GM12892 (cell line): Measurements from ENCODE around the gene SFXN5.

Experiments used
- POLR2AphosphoS5 ChIP-seq: IDR thresholded peaks from 2 replicates; pipeline ENCODE4 v1.6.1; 2011; ENCODE audit warnings: low read depth, low read length, control low read depth
- TAF1 ChIP-seq: IDR thresholded peaks from 2 replicates; pipeline ENCODE4 v1.6.1; 2011; ENCODE audit warnings: low read depth, mild to moderate bottlenecking, control low read depth, low read length, borderline replicate concordance

- TF ChIP-seq TAF1: no peak
- no peak for TF ChIP-seq POLR2AphosphoS5
Observed at GRCh38 chr2:73068147-73068546, 3.4 kb downstream of the SFXN5 start.
